HCT116 (cell line): ENCODE data around the gene ELF2.

ENCODE experiments used
- EZH2 ChIP-seq: fragments of 200-600 bp; sonication (generic); IDR thresholded peaks from 2 replicates; pipeline ENCODE4 v1.6.1; 2017; ENCODE audit warnings: antibody characterized with exemption, mixed run types
- EZH2phosphoT487 ChIP-seq: fragments of 200-600 bp; IDR thresholded peaks from 2 replicates; pipeline ENCODE4 v1.6.1; 2018; ENCODE audit warnings: antibody characterized with exemption, borderline replicate concordance
- POLR2A ChIP-seq: IDR thresholded peaks from 2 replicates; pipeline ENCODE4 v1.7.0; 2011; ENCODE audit warnings: borderline replicate concordance; ENCODE audit not compliant: insufficient read depth, insufficient read length; ENCODE audit errors: extremely low read depth
- POLR2AphosphoS5 ChIP-seq: IDR thresholded peaks from 2 replicates; pipeline ENCODE4 v1.6.1; 2011; ENCODE audit warnings: mild to moderate bottlenecking, low read depth, low read length, moderate library complexity
- REST ChIP-seq: IDR thresholded peaks from 2 replicates; pipeline ENCODE4 v1.6.1; 2012; ENCODE audit warnings: low read depth
- ZNF274 ChIP-seq: fragments of 200-500 bp; sonication (Bioruptor generic); IDR thresholded peaks from 2 replicates; pipeline ENCODE4 v1.6.1; 2014; ENCODE audit warnings: mild to moderate bottlenecking, low read depth, low read length, inconsistent platforms

GRCh38 chr4:139084804-139085093 is 92.3 kb downstream of the ELF2 start:
- no peak for TF ChIP-seq EZH2
- TF ChIP-seq EZH2phosphoT487 = no peak
- no peak for TF ChIP-seq POLR2A
- no peak for TF ChIP-seq POLR2AphosphoS5
- no peak for TF ChIP-seq REST
- no peak for TF ChIP-seq ZNF274
